HG03432 (cell line): Measurements from ENCODE around the gene CDHR1.
A peak's percentile ranks its signal among the peaks of the same experiment; 100 is the strongest.

Experiments
- ATAC-seq: cut with Tn5 transposase; IDR thresholded peaks from one replicate; pipeline ENCODE4 v1.9.1; 2021; ENCODE audit warnings: mild to moderate bottlenecking, moderate library complexity; ENCODE audit not compliant: unreplicated experiment

Gene CDHR1

GRCh38 chr10:84225427-84226173, 31.3 kb downstream of the CDHR1 start, which contains the start of gene LRIT2:
Gene LRIT2 (minus strand): TSS chr10:84225544. CDS start chr10:84225520, 24 bp downstream.
- no peak for ATAC-seq

GRCh38 chr10:84226616-84227015, 32.3 kb downstream of the CDHR1 start:
- no peak for ATAC-seq

GRCh38 chr10:84227810-84228209, 33.5 kb downstream of the CDHR1 start:
- ATAC-seq, result no peak

- ATAC-seq, result no peak
Observed at GRCh38 chr10:84230359-84230758, 36.0 kb downstream of the CDHR1 start.

- no peak for ATAC-seq
Observed at GRCh38 chr10:84232376-84232775, 38.0 kb downstream of the CDHR1 start.

GRCh38 chr10:84233940-84234339, 39.6 kb downstream of the CDHR1 start:
- no peak for ATAC-seq

GRCh38 chr10:84234479-84234878, 40.1 kb downstream of the CDHR1 start:
- ATAC-seq, result no peak

GRCh38 chr10:84235096-84235495, 40.8 kb downstream of the CDHR1 start:
- ATAC-seq, result no peak

- ATAC-seq, result no peak
Observed at GRCh38 chr10:84236807-84237198, 42.5 kb downstream of the CDHR1 start.

- no peak for ATAC-seq
Observed at GRCh38 chr10:84237199-84238051, 43.1 kb downstream of the CDHR1 start.

- ATAC-seq, result no peak
Observed at GRCh38 chr10:84238909-84239308, 44.6 kb downstream of the CDHR1 start.

GRCh38 chr10:84241185-84241790, 47.0 kb downstream of the CDHR1 start, which contains the start of gene LRIT1:
Gene LRIT1 (minus strand): TSS chr10:84241546. CDS start chr10:84241439, 107 bp downstream.
- no peak for ATAC-seq

- no peak for ATAC-seq
Observed at GRCh38 chr10:84243759-84244158, 49.4 kb downstream of the CDHR1 start.

GRCh38 chr10:84244651-84245270, 50.4 kb downstream of the CDHR1 start, which contains the start of gene RGR:
Gene RGR (plus strand): TSS chr10:84245053. CDS start chr10:84245091, 38 bp downstream.
- no peak for ATAC-seq

- ATAC-seq, result no peak
Observed at GRCh38 chr10:84247496-84247895, 53.2 kb downstream of the CDHR1 start.

- ATAC-seq, result no peak
Observed at GRCh38 chr10:84248794-84249193, 54.5 kb downstream of the CDHR1 start.

- ATAC-seq, result no peak
Observed at GRCh38 chr10:84254552-84255478, 60.5 kb downstream of the CDHR1 start.

- peak; percentile 79 for ATAC-seq
Observed at GRCh38 chr10:84256510-84257342, 62.4 kb downstream of the CDHR1 start.
